Activated naive CD4-positive, alpha-beta T cell treated with anti-CD3 and anti-CD28 coated beads, Interleukin-2, amount 50 U/mL, for 72 hours (primary cell): Measurements from ENCODE around the gene IQCN. TPM values are rescaled to one million over a fixed set of nuclear protein-coding genes. Genes with fewer than 3 reads are reported as not detected.

Experiments
- ATAC-seq, 2 donors: fragments of 150-1000 bp; cut with Tn5 transposase; 2 replicates each; pipeline ENCODE4 v1.10.0; 2021; ENCODE audit warnings: mild to moderate bottlenecking in 2 of 2, moderate library complexity in 2 of 2
- DNase-seq, 2 donors: peaks; one replicate each; pipeline ENCODE4 v3.0.0; 2021 to 2022; ENCODE audit warnings: low spot score in 2 of 2
- H3K27ac Mint-ChIP-seq, 2 donors: one replicate each; pipeline ENCODE4 v1.8.0; 2022; ENCODE audit warnings: mild to moderate bottlenecking in 2 of 2, mixed read lengths in 2 of 2
- H3K36me3 Mint-ChIP-seq, 2 donors: one replicate each; pipeline ENCODE4 v1.8.0; 2022; ENCODE audit warnings: mixed read lengths in 2 of 2
- H3K9me3 Mint-ChIP-seq, 2 donors: one replicate each; pipeline ENCODE4 v1.8.0; 2022; ENCODE audit warnings: mixed read lengths in 2 of 2
- total RNA-seq, 2 donors: library from RNA; stranded (reverse); gene quantifications; one replicate each; pipeline ENCODE4 v1.2.3, GENCODE V29; 2022

IQCN gene
- total RNA-seq, 2 donors from 2014 or later: 0.45 to 1.5 TPM

DNA sequence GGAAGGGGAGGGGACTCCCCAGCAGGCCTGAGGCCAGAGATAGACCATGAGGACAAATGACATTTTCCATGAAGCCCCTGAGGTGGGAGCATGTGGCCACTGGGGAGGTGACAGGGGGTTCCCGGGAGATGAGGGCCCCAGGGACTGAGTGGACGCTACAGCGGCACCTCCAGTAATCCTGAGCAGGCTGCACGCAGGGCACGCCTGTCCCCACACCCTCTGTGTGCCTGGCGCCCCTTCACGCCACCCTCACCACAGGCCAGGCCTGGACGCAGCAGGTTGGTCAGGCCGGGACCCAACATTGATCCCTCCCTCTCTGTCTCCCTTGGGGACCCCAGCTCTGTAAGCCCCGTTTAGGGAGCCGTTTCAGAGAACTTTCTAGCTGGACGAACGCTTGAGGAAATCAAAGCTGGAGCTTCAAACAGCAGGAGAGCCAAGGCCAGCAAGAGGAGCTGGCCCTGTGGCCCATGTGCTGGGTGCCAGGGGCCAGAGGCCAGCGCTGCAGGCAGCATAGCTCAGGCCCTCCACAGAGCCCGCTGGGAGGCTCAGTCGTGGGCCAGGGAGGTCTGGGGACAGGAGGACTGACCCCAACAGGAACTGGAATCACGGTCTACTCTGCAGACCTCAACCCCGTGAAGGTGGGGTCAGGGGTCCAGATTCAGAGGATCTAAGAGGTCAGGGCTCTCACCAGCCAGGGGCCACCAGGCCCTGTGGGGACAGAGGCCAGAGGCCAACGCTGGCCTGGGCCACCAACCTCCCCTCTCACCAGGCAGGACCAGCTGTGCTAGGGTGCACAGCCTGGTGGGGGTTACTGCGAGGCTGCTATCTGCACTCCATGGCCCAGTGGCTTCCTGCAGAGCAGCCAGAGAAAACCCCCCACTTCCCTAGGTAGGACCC lies 34.0 kb upstream of the IQCN start:
- Mint-ChIP-seq H3K36me3 (peaks cover 23 to 32% of the 10 kb centered on the region in 2 donors), H3K9me3 (no peaks in the 10 kb centered on the region), H3K27ac (peak overlapping the region in 1 of 2 donors; percentile 99)
- ATAC-seq: no peak
- DNase-seq: no peak

DNA sequence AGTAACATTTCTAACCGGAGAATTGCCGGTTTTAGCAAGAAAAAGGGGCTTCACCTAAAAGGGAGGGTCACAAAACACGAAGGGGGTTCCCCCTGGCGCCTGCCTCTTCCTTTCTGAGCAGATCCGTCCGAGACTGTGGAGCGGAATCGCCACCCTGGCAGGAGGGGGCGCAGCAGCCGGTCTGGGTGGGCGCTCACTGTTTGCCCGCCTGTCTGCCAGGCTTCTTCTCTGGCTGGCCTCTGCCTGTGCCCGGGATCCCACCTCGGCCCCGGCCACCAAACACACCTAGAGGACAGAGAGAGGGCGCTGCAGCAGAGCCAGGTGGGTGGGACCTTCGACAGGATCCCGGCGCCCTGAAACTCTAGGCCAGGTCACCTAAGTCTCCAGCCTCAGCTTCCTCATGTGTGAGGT lies 33.0 kb upstream of the IQCN start:
- DNase-seq (no peak), ATAC-seq (no peak)
- Mint-ChIP-seq H3K36me3 (peaks cover 26 to 27% of the 10 kb centered on the region in 2 donors), H3K9me3 (no peaks in the 10 kb centered on the region), H3K27ac (peak overlapping the region; percentile 55 to 99)

DNA sequence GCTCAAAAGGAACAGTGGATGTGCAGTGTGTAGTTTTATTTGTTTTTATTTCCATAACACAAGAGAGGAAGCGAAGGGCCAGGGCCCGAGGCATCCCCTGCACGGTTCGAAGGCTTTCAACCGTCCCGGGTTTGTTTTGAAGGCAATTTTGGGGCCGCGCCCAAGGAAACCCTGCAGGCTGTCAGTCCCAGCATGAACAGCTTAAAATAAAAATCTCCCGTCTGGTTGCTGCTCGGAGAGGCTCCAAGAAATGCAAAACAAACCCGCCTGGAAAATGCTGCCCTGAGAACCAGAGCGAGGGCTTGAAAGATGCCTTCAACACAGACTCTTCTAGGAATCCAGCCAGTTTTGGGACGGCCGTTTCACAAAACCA lies 32.6 kb upstream of the IQCN start:
- DNase-seq (no peak), ATAC-seq (no peak)
- no peaks in the 10 kb centered on the region for H3K9me3 Mint-ChIP-seq
- peak overlapping the region; percentile 90 to 99 for H3K27ac Mint-ChIP-seq
- H3K36me3 Mint-ChIP-seq: peaks cover 26 to 27% of the 10 kb centered on the region in 2 donors

DNA sequence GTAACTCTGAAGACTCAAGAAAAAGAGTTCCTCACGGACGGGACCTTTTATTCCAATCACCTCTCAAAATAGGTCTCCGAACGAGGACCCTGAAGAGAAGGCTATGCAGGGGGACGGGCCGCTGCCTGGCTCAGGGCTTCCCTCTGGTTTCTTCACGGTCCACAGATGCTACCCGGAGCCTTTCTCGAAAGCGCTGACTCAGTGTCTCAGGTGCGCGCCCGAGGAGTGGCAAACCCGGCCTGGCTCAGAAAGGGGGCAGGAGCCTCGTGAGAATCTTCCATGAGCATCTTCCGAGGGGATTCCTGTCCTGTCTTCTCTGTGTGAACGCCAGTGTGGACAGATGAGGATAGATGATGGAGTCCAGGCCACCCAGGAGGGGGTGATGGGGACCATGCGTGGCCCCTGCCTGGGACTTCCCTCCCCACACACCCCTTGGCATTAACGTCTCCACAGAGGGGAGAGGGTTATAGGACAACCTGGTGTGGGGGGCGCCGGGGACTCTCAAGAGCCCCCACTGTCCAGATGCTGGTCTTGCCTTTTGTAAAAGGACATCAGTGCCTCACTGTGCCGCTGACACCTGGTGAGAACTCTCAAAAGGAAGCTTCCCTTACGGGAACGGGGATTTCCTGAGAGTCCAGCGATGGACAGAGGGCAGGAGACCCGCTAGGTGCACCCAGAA lies 32.1 kb upstream of the IQCN start:
- Mint-ChIP-seq H3K36me3 (peaks cover 26 to 27% of the 10 kb centered on the region in 2 donors), H3K9me3 (no peaks in the 10 kb centered on the region), H3K27ac (peak overlapping the region; percentile 90 to 99)
- no peak for ATAC-seq
- DNase-seq: no peak

DNA sequence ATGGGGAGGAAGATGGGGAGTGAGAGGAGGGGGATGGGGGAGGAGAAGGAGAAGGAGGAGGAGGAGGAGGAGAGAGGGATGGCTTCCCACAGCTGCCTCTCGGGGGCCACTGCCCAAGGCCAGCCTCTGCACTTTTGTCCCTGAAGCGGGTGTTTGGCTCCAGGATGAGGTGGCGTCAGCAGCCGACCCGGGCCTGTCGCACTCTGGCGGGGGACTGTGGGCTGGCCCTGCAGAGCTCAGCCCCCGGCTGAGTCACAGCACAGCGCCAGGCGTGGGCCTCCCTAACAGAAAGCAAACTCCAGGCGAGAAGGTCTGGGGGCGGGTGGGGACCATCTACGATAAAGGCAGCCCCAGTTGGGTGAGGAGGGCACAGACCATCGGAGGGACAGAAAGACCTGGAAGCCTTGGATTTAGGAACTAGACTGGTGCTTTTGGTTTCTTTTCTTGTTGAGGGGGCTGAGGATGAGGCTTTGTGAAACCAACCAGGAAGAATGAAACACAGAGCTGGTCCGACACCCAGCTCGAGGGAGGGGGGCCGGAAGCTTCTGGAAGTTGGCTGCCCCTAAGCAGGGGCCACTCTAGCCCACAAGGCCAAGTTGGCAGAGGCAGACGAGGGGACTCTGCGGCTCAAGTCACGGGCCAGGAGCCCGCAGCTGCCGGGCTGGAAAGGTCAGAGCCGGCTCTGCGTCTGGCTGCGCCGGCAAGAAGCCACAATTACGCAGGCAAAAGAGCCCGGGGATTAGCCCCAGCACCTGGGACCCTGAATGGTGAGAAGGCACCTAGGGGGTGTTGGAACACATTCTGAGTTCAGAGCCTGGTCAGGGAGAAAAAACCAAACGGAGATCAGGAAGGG lies 30.4 kb upstream of the IQCN start:
- Mint-ChIP-seq H3K9me3 (no peaks in the 10 kb centered on the region), H3K36me3 (peaks cover 26 to 27% of the 10 kb centered on the region in 2 donors), H3K27ac (peak overlapping the region; percentile 81 to 99)
- ATAC-seq: peak; percentile 79 to 88
- DNase-seq: peak; percentile 80 to 89

DNA sequence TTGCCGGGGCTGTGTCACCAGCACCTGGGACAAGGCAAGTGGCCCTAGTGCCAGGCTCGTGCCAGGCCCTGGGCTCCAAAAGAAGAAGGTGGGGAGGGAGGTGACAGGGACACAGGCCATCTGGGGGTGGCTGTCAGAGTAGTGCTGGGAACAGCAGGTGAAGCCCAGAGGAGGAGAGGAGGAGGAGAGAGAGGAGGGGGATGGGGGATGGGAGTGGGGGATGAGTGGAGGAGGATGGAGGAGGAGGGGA lies 29.9 kb upstream of the IQCN start:
- DNase-seq (no peak), ATAC-seq (peak in 1 of 2 donors; percentile 23)
- Mint-ChIP-seq H3K36me3 (peaks cover 26 to 27% of the 10 kb centered on the region in 2 donors), H3K9me3 (no peaks in the 10 kb centered on the region), H3K27ac (peak overlapping the region; percentile 81 to 99)

DNA sequence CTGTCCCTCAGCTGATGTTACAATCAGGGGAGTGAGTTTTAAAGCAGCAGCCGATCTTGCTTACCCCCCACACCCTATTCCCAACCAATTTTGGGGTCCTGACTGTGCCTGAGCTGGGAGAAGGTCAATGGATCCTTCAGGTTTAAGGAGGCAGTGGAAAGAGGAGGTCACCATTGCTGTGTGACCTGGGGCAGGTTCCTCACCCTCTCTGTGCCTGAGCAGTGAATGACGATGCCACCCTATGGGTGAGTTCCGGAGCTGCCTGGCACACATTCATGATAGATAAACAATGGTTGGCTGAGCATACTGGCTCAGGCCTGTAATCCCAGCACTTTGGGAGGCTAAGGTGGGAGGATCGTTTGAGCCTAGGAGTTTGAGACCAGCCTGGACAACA lies 27.5 kb upstream of the IQCN start:
- ATAC-seq: no peak
- H3K27ac Mint-ChIP-seq: peak overlapping the region; percentile 76 to 81
- peaks cover 0 to under 1% of the 10 kb centered on the region in 2 donors for H3K9me3 Mint-ChIP-seq
- H3K36me3 Mint-ChIP-seq: peaks cover 20 to 26% of the 10 kb centered on the region in 2 donors
- DNase-seq: no peak

DNA sequence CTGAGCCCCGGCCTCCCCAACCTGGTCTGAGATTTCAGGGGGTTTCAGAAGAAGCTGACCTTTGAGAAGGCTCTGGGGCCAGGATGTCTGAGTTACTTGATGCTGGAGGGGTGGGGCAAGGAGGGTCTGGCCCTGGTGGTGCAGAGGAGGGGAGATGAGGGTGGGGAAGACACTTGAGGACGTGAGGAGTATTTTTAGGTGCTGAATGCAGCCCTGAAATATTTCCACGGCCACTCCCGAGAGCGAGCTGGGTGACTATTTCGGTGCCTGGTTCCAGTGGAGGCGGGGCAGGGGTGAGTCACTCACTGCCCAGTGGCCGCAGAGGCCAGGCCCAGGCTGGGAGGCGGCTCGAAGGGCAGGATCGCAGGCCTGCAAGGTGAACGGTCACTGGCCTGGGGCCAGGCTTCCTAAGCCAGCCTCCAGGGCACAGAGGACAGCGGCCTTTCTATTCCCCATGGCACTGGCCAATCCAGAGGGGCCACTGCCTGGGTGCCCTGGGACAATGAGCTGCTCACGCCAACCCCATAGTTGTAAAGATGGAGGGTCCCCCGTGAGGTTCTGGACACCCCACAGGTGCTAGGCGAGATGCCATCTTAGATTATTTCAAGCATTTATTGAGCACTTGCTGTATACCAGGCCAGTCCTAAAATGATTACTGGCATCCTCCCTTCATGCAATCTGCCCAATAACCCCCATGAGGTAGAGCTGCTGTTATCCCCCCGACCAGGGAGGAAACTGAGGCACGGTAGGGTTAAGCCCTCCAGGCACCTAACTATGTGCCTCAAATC lies 26.9 kb upstream of the IQCN start:
- ATAC-seq (no peak), DNase-seq (no peak)
- Mint-ChIP-seq H3K27ac (peak overlapping the region in 1 of 2 donors; percentile 76), H3K36me3 (peaks cover 23 to 26% of the 10 kb centered on the region in 2 donors), H3K9me3 (peaks cover 2 to 7% of the 10 kb centered on the region in 2 donors)

DNA sequence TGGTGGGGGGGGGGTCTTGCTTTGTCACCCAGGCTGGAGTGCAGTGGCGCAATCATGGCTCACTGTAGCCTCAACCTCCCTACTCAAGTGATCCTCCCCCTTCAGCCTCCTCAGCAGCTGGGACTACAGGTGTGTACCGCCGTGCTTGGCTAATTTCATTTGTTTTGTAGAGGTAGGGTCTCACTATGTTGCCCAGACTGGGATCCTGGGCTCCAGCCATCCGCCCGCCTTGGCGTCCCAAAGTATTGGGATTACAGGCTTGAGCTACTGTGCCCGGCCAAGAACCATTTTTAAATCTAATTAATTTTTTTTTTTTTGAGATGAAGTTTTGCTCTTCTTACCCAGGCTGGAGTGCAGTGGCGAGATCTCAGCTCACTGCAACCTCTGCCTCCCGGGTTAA lies 25.4 kb upstream of the IQCN start:
- DNase-seq (no peak), ATAC-seq (no peak)
- H3K9me3 Mint-ChIP-seq: peaks cover 7 to 11% of the 10 kb centered on the region in 2 donors
- peak overlapping the region in 1 of 2 donors; percentile 85 for H3K27ac Mint-ChIP-seq
- peaks cover 17 to 21% of the 10 kb centered on the region in 2 donors for H3K36me3 Mint-ChIP-seq

DNA sequence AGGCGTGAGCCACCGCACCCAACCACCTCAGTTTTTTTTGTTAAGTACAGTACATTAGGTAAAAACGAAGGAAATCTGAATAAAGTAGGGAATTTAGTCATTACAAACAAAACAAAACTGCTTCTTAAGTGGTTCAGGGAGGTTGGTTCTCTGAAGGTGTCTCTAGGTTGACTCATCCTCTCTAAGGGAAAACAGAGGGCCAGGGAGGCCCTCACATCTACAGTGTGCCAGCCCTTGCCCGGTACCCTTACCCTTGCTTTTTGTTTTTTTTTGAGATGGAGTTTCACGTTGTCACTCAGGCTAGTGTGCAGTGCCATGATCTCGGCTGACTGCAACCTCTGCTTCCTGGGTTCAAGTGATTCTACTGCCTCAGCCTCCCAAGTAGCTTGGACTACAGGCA lies 24.3 kb upstream of the IQCN start:
- DNase-seq (no peak), ATAC-seq (peak; percentile 71 to 80)
- H3K27ac Mint-ChIP-seq: peak overlapping the region; percentile 81 to 85
- peaks cover 11 to 13% of the 10 kb centered on the region in 2 donors for H3K36me3 Mint-ChIP-seq
- H3K9me3 Mint-ChIP-seq: peaks cover 7 to 11% of the 10 kb centered on the region in 2 donors

DNA sequence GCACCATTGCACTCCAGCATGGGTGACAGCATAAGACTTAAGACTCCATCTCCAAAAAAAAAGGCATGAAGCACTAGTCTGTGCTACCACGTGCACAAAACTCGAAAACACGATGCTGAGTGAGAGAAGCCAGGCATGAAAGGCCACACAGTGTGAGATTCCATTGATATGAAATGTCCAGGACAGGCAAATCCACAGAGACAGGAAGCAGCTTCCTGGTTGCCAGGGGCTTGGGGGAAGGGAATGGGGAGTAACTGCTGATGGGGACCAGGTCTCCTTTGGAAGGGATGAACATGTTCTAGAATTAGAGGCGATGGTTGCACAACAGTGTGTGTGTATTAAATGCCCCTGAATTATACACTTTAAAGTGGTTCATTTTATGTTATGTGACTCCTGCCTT lies 23.1 kb upstream of the IQCN start:
- no peak overlapping the region for H3K27ac Mint-ChIP-seq
- ATAC-seq (no peak), DNase-seq (no peak)
- peaks cover 7 to 11% of the 10 kb centered on the region in 2 donors for H3K9me3 Mint-ChIP-seq
- peaks cover 11 to 12% of the 10 kb centered on the region in 2 donors for H3K36me3 Mint-ChIP-seq

DNA sequence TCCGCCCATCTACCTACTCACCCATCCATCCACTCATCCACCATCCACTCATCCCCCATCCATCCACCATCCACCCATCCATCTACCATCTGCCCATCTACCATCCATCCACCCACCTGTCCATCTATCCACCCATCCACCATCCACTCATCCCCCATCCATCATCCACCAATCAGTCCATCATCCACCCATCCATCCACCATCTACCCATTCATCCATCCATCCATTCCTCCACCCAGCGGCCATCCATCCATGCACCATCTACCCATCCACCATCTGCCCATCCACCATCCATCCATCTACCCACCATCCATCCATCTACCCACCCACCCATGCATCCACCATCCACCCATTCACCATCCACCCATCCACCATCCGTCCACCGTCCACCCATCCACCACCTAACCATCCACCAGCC lies 20.8 kb upstream of the IQCN start:
- Mint-ChIP-seq H3K36me3 (peaks cover 11 to 12% of the 10 kb centered on the region in 2 donors), H3K27ac (peak overlapping the region in 1 of 2 donors; percentile 98), H3K9me3 (peaks cover 7 to 11% of the 10 kb centered on the region in 2 donors)
- DNase-seq: no peak
- ATAC-seq: no peak

DNA sequence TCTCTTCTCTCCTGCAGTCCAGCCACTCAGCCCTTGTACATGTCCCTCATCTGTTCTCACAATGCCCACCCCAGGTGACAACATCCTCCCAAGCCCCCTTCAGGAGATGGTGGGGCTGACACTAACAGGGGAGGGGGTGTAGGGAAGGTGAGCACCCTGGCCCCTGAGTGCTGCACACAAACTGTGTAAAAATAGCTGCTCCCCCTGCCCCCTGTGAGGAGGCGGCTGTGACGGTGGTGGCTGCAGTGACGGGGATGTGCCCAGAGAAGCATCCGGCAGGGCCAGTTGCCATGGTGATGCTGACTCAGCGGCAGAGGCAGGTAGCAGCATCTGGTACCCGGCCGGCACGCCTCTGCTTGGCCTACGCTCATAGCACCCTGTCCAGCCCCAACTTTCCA lies 20.2 kb upstream of the IQCN start:
- peaks cover 7 to 11% of the 10 kb centered on the region in 2 donors for H3K9me3 Mint-ChIP-seq

DNA sequence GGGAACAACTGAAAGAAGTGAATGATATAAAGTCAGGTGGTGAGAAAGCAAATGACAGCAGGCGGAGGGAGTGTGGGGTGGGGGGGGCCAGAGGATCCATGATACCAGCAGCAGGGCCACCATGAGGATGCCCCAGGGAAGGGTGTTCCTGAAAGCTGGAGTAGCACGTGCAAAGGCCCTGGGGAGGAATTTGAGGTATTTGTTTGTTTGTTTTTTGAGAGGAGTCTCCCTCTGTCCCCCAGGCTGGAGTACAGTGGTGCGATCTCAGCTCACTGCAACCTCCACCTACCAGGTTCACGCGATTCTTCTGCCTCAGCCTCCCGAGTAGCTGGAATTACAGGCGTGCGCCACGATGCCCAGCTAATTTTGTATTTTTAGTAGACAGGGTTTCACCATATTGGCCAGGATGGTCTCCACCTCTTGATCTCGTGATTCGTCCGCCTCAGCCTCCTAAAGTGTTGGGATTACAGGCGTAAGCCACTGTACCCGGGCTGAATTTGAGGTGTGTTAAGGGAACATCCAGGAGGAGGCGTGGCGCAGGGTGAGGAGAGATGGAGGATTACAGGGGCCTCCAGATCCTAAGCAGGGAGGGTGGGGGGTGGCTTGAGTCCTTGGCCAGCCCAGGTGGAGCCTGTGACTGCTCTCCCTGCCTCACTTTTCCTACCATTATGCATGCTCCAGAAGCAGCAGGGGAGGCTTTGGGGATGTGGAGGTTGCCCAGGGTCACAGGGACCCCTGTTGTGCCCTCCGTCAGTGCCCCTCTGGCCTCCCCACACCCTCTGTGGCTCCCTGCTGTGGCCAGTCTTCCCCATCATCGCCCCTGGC lies 19.6 kb upstream of the IQCN start:
- Mint-ChIP-seq H3K27ac (peak overlapping the region; percentile 97 to 98), H3K36me3 (peaks cover 11 to 12% of the 10 kb centered on the region in 2 donors), H3K9me3 (peaks cover 7 to 11% of the 10 kb centered on the region in 2 donors)
- ATAC-seq: no peak
- DNase-seq: no peak

More for the DNA sequence above, 20.2 kb upstream of the IQCN start:
- ATAC-seq (peak; percentile 46 to 48), DNase-seq (peak; percentile 90 to 92)
- peak overlapping the region; percentile 97 to 98 for H3K27ac Mint-ChIP-seq
- peaks cover 11 to 12% of the 10 kb centered on the region in 2 donors for H3K36me3 Mint-ChIP-seq
